Effector memory CD4-positive, alpha-beta T cell (primary cell): ENCODE measurements around the gene ADORA2B.
"Not testable (repeated sequence)": the region's sequence is repeated elsewhere in the genome, so short reads cannot be mapped to it uniquely, and the experiment has no call there.

Experiments
- DNase-seq, 3 donors: peaks; one replicate each; pipeline ENCODE4 v3.0.0-alpha.2; 2020
- H3K27ac ChIP-seq: 2 replicates; pipeline ENCODE4 v1.7.0; 2013; ENCODE audit warnings: mild to moderate bottlenecking, low read length, moderate library complexity; ENCODE audit not compliant: insufficient read depth, poor library complexity, severe bottlenecking
- H3K27me3 ChIP-seq: replicated peaks from 2 replicates; pipeline ENCODE4 v1.7.0; 2013; ENCODE audit warnings: mild to moderate bottlenecking, low read length; ENCODE audit not compliant: insufficient read depth, control insufficient read depth, poor library complexity, severe bottlenecking
- H3K36me3 ChIP-seq: 2 replicates; pipeline ENCODE4 v1.7.0; 2013; ENCODE audit warnings: mild to moderate bottlenecking, low read length, moderate library complexity; ENCODE audit not compliant: control insufficient read depth, insufficient read depth
- H3K4me1 ChIP-seq: 2 replicates; pipeline ENCODE4 v1.7.0; 2013; ENCODE audit warnings: low read length, mild to moderate bottlenecking; ENCODE audit not compliant: control insufficient read depth, insufficient read depth, poor library complexity, severe bottlenecking
- H3K4me3 ChIP-seq: 2 replicates; pipeline ENCODE4 v1.7.0; 2013; ENCODE audit warnings: low read length, low read depth, mild to moderate bottlenecking; ENCODE audit not compliant: insufficient read depth, poor library complexity, severe bottlenecking
- H3K9me3 ChIP-seq: 2 replicates; pipeline ENCODE4 v1.7.0; 2013; ENCODE audit warnings: mild to moderate bottlenecking, low read length, moderate library complexity; ENCODE audit not compliant: control insufficient read depth

Gene ADORA2B

GRCh38 chr17:15911701-15912100 is 33.2 kb upstream of the ADORA2B start:
- not testable (repeated sequence) for H3K4me3 ChIP-seq, H3K4me1 ChIP-seq, H3K27ac ChIP-seq, H3K36me3 ChIP-seq, DNase-seq, H3K27me3 ChIP-seq, H3K9me3 ChIP-seq

DNA sequence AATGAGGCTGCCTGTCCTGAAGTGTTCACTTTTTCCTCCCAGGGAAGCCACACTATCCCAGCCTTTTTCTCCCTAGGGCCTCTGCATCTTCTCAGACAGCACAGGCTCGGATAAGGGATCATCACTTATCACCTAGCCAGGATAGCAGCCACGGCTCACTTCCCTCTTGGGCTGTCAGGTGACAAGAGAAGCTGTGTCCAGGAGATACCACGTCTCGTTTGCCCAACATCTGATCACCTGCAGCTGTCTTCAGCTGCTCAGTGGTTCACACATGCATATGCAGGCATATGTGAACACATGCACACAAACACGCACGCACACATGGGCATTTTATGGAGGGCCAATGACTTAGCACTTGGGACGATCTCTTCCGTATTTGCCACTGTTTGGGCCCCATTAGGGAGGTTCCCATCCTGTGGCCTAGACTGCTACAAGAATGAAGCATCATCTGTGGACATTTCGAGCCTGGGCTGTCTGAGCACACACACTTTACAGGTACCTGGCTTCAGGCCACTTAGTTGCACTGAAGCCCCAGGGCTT is 32.4 kb upstream of the ADORA2B start:
- Histone ChIP-seq H3K27ac (no peak overlapping the region), H3K36me3 (no peaks in the 10 kb centered on the region), H3K9me3 (no peaks in the 10 kb centered on the region), H3K4me1 (no peaks in the 10 kb centered on the region), H3K27me3 (no peaks in the 10 kb centered on the region), H3K4me3 (no peak overlapping the region)
- no peak for DNase-seq

DNA sequence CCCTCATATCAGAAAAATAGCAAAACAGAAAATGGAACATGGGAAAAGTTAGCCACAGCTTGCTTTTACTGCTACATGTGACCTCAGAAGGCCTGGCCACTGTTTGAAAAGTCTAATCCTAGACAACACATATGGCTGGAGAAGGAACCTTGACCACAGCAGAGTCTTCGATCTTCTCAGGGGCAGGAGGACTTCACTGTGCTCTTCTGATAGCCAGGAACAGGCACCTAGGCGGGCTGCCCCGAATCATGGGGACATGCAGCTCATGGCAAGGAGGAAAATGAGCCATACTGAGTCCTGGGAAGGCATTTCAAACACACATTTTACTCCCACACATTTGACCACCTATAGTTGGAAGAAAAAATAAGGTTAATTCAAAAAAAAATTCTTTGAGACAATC is 31.1 kb upstream of the ADORA2B start:
- no peaks in the 10 kb centered on the region for H3K9me3 ChIP-seq
- no peak overlapping the region for H3K27ac ChIP-seq
- no peaks in the 10 kb centered on the region for H3K27me3 ChIP-seq
- H3K4me1 ChIP-seq, result no peaks in the 10 kb centered on the region
- no peak for DNase-seq
- no peak overlapping the region for H3K4me3 ChIP-seq
- H3K36me3 ChIP-seq, result no peaks in the 10 kb centered on the region

DNA sequence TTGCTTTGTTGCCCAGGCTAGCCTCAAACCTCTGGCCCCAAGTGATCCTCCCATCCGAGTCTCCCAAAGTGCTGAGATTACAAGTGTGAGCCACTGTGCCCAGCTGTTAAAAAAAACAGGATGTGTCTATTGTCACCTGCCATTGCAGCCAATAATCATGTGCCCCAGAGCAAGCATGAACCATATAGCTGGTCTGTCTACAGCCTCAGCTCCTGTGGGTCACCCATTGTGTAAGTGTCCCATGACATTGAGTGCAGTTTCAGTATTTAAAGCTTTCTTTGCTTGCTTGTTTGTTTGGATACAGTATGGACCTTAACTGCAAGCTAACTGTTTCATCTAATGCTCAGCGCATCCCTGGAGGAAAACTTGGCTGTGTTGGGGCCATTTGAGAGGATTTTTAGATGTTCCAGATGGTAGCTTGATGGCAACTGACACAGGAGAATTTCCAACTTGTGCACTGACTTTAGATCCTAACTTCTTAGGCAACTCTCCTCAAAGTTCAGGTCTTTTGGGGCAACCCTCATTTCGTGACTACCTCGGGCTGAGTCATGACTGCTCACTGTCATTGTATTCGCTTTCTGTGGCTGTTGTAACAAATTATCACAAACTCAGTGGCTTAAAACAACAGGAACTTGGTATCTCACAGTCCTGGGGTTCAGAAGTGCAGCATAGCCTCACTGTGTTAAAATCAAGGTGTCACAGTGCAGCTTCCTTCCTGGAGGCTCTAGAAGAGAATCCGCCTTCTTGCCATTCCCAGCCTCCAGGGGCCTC is 30.3 kb upstream of the ADORA2B start:
- Histone ChIP-seq H3K4me1 (no peaks in the 10 kb centered on the region), H3K4me3 (no peak overlapping the region), H3K27ac (no peak overlapping the region), H3K27me3 (no peaks in the 10 kb centered on the region), H3K9me3 (no peaks in the 10 kb centered on the region), H3K36me3 (no peaks in the 10 kb centered on the region)
- DNase-seq, result no peak

- no peak for DNase-seq
- Histone ChIP-seq H3K36me3 (no peaks in the 10 kb centered on the region), H3K27me3 (no peaks in the 10 kb centered on the region), H3K4me3 (no peak overlapping the region), H3K27ac (no peak overlapping the region), H3K4me1 (no peaks in the 10 kb centered on the region), H3K9me3 (no peaks in the 10 kb centered on the region)
These were observed 29.0 kb upstream of the ADORA2B start for GRCh38 chr17:15915961-15916360.

- DNase-seq, result no peak
- no peak overlapping the region for H3K4me3 ChIP-seq
- no peaks in the 10 kb centered on the region for H3K27me3 ChIP-seq
- H3K4me1 ChIP-seq, result no peaks in the 10 kb centered on the region
- H3K36me3 ChIP-seq, result no peaks in the 10 kb centered on the region
- H3K9me3 ChIP-seq, result no peaks in the 10 kb centered on the region
- H3K27ac ChIP-seq, result no peak overlapping the region
These were observed 27.9 kb upstream of the ADORA2B start for GRCh38 chr17:15917021-15917437.

DNA sequence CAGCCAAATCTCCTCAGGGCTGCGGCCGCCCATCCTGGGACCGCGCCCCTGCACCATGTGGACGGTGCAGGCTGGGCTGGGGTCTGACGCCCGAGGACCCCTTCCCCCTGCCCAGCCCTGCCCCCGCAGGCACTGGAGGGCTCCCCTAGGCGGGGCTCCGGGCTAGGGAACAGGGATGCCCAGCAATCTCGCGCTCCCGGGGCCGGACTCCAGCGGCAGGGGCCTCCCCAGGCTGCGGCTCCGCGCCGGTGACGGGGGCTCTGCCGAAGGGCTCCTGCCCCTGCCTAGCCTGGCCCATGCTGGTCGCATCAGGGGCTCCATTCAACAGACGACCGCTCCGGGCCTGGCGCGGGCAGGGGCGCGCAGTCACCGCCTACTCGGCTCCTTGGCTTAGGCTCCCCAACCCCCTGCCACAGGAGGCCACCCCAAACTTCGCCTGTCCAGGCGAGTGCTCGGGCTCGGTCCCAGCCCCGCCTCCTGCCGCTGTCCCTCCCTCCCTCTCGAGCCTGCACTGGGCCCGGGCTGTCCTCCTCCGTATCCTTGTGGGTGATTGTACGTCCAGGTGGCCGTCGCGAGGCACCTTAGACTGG is 27.4 kb upstream of the ADORA2B start:
- no peaks in the 10 kb centered on the region for H3K9me3 ChIP-seq
- no peak for DNase-seq
- no peaks in the 10 kb centered on the region for H3K36me3 ChIP-seq
- H3K27ac ChIP-seq, result no peak overlapping the region
- H3K27me3 ChIP-seq, result no peaks in the 10 kb centered on the region
- H3K4me1 ChIP-seq, result no peaks in the 10 kb centered on the region
- no peak overlapping the region for H3K4me3 ChIP-seq

GRCh38 chr17:15918261-15918660 is 26.7 kb upstream of the ADORA2B start:
- H3K27me3 ChIP-seq, result no peaks in the 10 kb centered on the region
- H3K4me1 ChIP-seq, result no peaks in the 10 kb centered on the region
- no peak for DNase-seq
- H3K9me3 ChIP-seq, result no peaks in the 10 kb centered on the region
- no peak overlapping the region for H3K4me3 ChIP-seq
- no peaks in the 10 kb centered on the region for H3K36me3 ChIP-seq
- H3K27ac ChIP-seq, result no peak overlapping the region

DNA sequence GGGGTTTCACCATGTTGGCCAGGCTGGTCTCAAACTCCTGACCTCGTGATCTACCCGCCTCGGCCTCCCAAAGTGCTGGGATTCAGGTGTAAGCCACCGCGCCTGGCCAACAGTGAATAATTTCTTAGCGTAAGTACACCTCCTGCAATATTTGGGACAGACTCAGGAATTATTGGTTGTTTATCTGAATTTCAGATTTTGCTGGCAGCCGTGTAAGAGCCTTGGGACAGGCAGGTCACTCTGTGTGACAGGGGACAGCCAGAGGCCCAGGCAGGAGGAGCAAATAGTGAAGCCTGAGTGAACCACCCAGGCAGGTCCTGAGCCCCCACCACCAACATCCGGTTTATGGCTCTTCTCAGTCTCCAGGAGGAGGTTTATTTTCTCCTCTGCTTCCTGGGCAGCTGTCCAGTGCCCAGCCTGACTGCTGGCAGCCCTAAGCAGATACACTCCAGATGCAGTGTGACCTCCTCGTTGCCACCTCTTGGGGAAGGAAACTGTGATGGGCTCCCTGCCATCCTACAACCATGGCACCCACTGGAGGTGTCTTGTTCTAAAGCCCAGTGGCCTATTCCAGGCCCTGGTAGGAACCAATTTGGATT is 26.2 kb upstream of the ADORA2B start:
- no peaks in the 10 kb centered on the region for H3K4me1 ChIP-seq
- H3K36me3 ChIP-seq, result no peaks in the 10 kb centered on the region
- H3K27ac ChIP-seq, result no peak overlapping the region
- no peak for DNase-seq
- H3K9me3 ChIP-seq, result no peaks in the 10 kb centered on the region
- no peaks in the 10 kb centered on the region for H3K27me3 ChIP-seq
- no peak overlapping the region for H3K4me3 ChIP-seq

DNA sequence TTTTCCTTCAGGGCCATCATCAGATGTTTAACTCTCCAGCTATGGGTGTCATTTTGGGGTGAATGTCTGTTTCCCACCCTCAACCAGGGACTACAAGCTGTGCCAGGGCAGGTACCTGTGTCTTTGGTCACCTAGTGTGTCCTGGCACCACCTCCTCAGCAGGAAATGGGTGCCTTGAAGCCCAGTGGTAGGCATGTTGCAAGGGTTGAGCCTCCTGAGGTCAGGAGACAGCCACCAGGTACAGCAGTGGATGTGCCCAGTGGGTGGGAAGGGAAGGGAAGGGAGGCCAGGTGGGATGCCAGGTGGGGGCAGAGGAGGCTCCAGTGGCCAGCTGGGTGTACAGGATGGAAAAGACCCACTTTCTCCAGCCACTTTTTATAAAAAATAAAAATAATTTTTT is 25.5 kb upstream of the ADORA2B start:
- no peak for DNase-seq
- Histone ChIP-seq H3K36me3 (no peaks in the 10 kb centered on the region), H3K4me3 (no peak overlapping the region), H3K27me3 (no peaks in the 10 kb centered on the region), H3K9me3 (no peaks in the 10 kb centered on the region), H3K27ac (no peak overlapping the region), H3K4me1 (no peaks in the 10 kb centered on the region)
